WTC11 (cell line): Measurements from ENCODE around the gene FRMD4A. TPM values are rescaled to one million over a fixed set of nuclear protein-coding genes. Genes with fewer than 3 reads are reported as not detected.
A peak's percentile ranks its signal among the peaks of the same experiment; 100 is the strongest.

Experiments used
- ATAC-seq: fragments of 200-7000 bp; cut with Tn5 transposase; 2 replicates; pipeline ENCODE4 v1.10.0; 2021; ENCODE audit warnings: mild to moderate bottlenecking, moderate library complexity
- CTCF ChIA-PET: fragments of 300-600 bp; sonication (Branson Sonifier 250); formaldehyde crosslinking; loops from one replicate; lab custom pipeline; 2021; ENCODE audit warnings: antibody characterized with exemption; lab: Charles Lee
- POLR2A ChIA-PET: fragments of 350-600 bp; sonication (Branson Sonifier 250); formaldehyde crosslinking; loops from one replicate; lab custom pipeline; 2021; ENCODE audit warnings: antibody characterized with exemption; lab: Charles Lee
- DNase-seq: peaks from one replicate; pipeline ENCODE4 v3.0.0; 2021; ENCODE audit warnings: low spot score
- H3K27ac Mint-ChIP-seq: 2 replicates; pipeline ENCODE4 v1.8.0; 2021; ENCODE audit warnings: mixed read lengths
- H3K27me3 Mint-ChIP-seq: 2 replicates; pipeline ENCODE4 v1.8.0; 2021; ENCODE audit warnings: low read depth, mild to moderate bottlenecking, moderate library complexity, mixed read lengths
- H3K36me3 Mint-ChIP-seq: 2 replicates; pipeline ENCODE4 v1.8.0; 2021; ENCODE audit warnings: mixed read lengths
- H3K4me1 Mint-ChIP-seq: 2 replicates; pipeline ENCODE4 v1.8.0; 2022; ENCODE audit warnings: mixed read lengths
- H3K4me3 Mint-ChIP-seq: 2 replicates; pipeline ENCODE4 v1.8.0; 2021; ENCODE audit warnings: mild to moderate bottlenecking, moderate library complexity, mixed read lengths
- H3K9me3 Mint-ChIP-seq: 2 replicates; pipeline ENCODE4 v1.8.0; 2021; ENCODE audit warnings: mixed read lengths
- CREB1 ChIP-seq: sonication (generic); formaldehyde crosslinking; IDR thresholded peaks from 2 replicates; pipeline ENCODE4 v1.8.0; 2023; ENCODE audit warnings: mild to moderate bottlenecking, missing genetic modification reagents
- ELF4 ChIP-seq: sonication (generic); formaldehyde crosslinking; IDR thresholded peaks from 2 replicates; pipeline ENCODE4 v1.8.1; 2022; ENCODE audit warnings: low read depth, mild to moderate bottlenecking, moderate library complexity, missing genetic modification reagents
- ESRRA ChIP-seq: sonication (generic); formaldehyde crosslinking; IDR thresholded peaks from 2 replicates; pipeline ENCODE4 v1.8.1; 2022; ENCODE audit warnings: mild to moderate bottlenecking, missing genetic modification reagents, borderline replicate concordance
- GRHL2 ChIP-seq: fragments of 250-450 bp; sonication (Bioruptor Pico); IDR thresholded peaks from 2 replicates; pipeline ENCODE4 v1.8.0; 2022; ENCODE audit warnings: mild to moderate bottlenecking, moderate library complexity; ENCODE audit not compliant: insufficient replicate concordance, severe bottlenecking
- KAT7 ChIP-seq: sonication (generic); formaldehyde crosslinking; IDR thresholded peaks from 2 replicates; pipeline ENCODE4 v1.8.1; 2023; ENCODE audit warnings: missing genetic modification reagents, mild to moderate bottlenecking, borderline replicate concordance
- MLX ChIP-seq: sonication (generic); formaldehyde crosslinking; IDR thresholded peaks from 2 replicates; pipeline ENCODE4 v1.8.1; 2023; ENCODE audit warnings: mild to moderate bottlenecking, missing genetic modification reagents, moderate library complexity
- RELA ChIP-seq: sonication (generic); formaldehyde crosslinking; IDR thresholded peaks from 2 replicates; pipeline ENCODE4 v1.8.1; 2022; ENCODE audit warnings: missing genetic modification reagents, mild to moderate bottlenecking, borderline replicate concordance
- TEAD1 ChIP-seq: sonication (generic); formaldehyde crosslinking; IDR thresholded peaks from 2 replicates; pipeline ENCODE4 v1.8.0; 2022; ENCODE audit warnings: mild to moderate bottlenecking, missing genetic modification reagents
- TP53 ChIP-seq: sonication (generic); formaldehyde crosslinking; IDR thresholded peaks from 2 replicates; pipeline ENCODE4 v1.8.1; 2023; ENCODE audit warnings: mild to moderate bottlenecking, missing genetic modification reagents
- ZNF281 ChIP-seq: sonication (generic); formaldehyde crosslinking; IDR thresholded peaks from 2 replicates; pipeline ENCODE4 v1.8.0; 2023; ENCODE audit warnings: mild to moderate bottlenecking, missing genetic modification reagents
- total RNA-seq: library from RNA; stranded (reverse); gene quantifications from 3 replicates; pipeline ENCODE4 v1.2.3, GENCODE V29; 2021
- TF ChIP-seq, protein P1 (sequence below): sonication (generic); formaldehyde crosslinking; IDR thresholded peaks from 2 replicates; pipeline ENCODE4 v1.8.1; 2022; ENCODE audit warnings: mild to moderate bottlenecking, moderate library complexity, missing genetic modification reagents
- TF ChIP-seq, protein P2 (sequence below): fragments of 250-450 bp; sonication (Bioruptor Pico); IDR thresholded peaks from 2 replicates; pipeline ENCODE4 v1.9.0; 2021; ENCODE audit warnings: moderate library complexity, mild to moderate bottlenecking, inconsistent platforms, borderline replicate concordance
- TF ChIP-seq, protein P3 (sequence below): sonication (generic); formaldehyde crosslinking; IDR thresholded peaks from 2 replicates; pipeline ENCODE4 v1.8.0; 2022; ENCODE audit warnings: mild to moderate bottlenecking, missing genetic modification reagents
- TF ChIP-seq, protein P4 (sequence below): sonication (generic); formaldehyde crosslinking; IDR thresholded peaks from 2 replicates; pipeline ENCODE4 v1.8.1; 2023; ENCODE audit warnings: mild to moderate bottlenecking, missing genetic modification reagents

FRMD4A gene
- total RNA-seq, 1 experiment from 2014 or later, result 35.5 TPM

DNA sequence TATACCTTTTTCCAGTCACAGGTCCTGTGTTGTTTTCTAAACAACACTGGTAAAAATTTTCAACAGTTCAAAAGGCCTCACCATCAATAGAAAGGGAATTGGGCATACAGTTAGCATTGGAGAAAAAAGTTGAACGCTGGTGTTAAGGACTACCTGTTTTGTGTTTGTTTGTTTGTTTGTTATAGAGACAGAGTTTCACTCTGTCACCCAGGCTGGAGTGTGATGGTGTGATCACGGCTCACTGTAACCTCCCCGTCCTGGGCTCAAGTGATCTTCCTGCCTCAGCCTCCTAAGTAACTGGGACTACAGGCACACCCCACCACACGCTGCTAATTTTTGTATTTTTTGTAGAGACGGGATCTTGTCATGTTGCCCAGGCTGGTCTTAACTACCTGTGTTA, 437.9 kb downstream of the FRMD4A start:
- TF ChIP-seq GRHL2 (CRISPR knock-in tag) (no peak), ZNF281 (CRISPR knock-in tag) (no peak), MLX (CRISPR knock-in tag) (no peak), KAT7 (CRISPR knock-in tag) (no peak), ESRRA (CRISPR knock-in tag) (no peak), CREB1 (CRISPR knock-in tag) (no peak), TP53 (CRISPR knock-in tag) (no peak), ELF4 (CRISPR knock-in tag) (no peak), TEAD1 (CRISPR knock-in tag) (no peak)
- TF ChIP-seq, protein P1, sequence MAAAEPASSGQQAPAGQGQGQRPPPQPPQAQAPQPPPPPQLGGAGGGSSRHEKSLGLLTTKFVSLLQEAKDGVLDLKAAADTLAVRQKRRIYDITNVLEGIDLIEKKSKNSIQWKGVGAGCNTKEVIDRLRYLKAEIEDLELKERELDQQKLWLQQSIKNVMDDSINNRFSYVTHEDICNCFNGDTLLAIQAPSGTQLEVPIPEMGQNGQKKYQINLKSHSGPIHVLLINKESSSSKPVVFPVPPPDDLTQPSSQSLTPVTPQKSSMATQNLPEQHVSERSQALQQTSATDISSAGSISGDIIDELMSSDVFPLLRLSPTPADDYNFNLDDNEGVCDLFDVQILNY (CRISPR knock-in tag), result no peak
- TF ChIP-seq, protein P2, sequence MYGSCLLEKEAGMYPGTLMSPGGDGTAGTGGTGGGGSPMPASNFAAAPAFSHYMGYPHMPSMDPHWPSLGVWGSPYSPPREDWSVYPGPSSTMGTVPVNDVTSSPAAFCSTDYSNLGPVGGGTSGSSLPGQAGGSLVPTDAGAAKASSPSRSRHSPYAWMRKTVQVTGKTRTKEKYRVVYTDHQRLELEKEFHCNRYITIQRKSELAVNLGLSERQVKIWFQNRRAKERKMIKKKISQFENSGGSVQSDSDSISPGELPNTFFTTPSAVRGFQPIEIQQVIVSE, result no peak
- Mint-ChIP-seq H3K9me3 (peaks cover 6% of the 10 kb centered on the region), H3K27me3 (peaks cover 45% of the 10 kb centered on the region), H3K4me3 (peak overlapping the region; percentile 72), H3K36me3 (no peaks in the 10 kb centered on the region), H3K27ac (no peak overlapping the region), H3K4me1 (peaks cover 39% of the 10 kb centered on the region)
- no peak for DNase-seq
- ChIA-PET CTCF (interaction anchor here (0.6 to 2.7 kb wide), 2 partner anchors 12 to 498 kb away, joined by 4 to 10 read pairs; no protein-coding TSS in a partner anchor), POLR2A (interaction anchor here (0.6 to 0.7 kb wide), 2 partner anchors 10 to 15 kb away, joined by 3 to 4 read pairs; no protein-coding TSS in a partner anchor)
- no peak for ATAC-seq

DNA sequence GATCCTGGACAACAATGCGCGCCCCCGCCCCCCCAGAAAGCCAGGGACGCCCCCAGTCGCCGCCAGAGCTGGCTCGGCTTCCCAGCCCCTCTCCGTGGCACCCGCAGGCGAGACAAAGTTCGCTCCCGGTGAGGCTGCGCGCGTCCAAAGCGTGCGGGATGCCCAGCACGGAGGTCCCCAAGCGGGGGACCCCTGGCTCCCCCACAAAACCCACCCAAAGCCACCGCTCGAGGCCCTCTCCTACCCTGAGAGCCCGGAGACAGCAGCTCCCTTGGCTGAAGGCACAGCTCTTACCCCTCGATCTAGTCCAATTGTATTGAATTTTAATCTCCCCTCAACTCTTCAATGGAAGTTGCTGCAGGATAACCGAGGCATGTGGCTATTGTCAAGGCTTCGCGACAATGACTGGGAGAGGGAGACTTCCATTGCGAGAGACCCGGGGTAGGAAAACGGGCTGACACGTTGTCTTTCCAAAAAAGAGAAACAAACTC, 438.7 kb downstream of the FRMD4A start:
- H3K27me3 Mint-ChIP-seq, result peaks cover 45% of the 10 kb centered on the region
- H3K27ac Mint-ChIP-seq, result no peak overlapping the region
- CTCF ChIA-PET, result interaction anchor here (0.6 to 2.7 kb wide), 2 partner anchors 11 to 497 kb away, joined by 4 to 10 read pairs; no protein-coding TSS in a partner anchor
- peaks cover 39% of the 10 kb centered on the region for H3K4me1 Mint-ChIP-seq
- H3K9me3 Mint-ChIP-seq, result peaks cover 6% of the 10 kb centered on the region
- ATAC-seq (peak; percentile 22), DNase-seq (no peak)
- POLR2A ChIA-PET, result interaction anchor here (0.6 to 1.2 kb wide), 3 partner anchors 10 to 23 kb away, joined by 4 to 6 read pairs (median 4); no protein-coding TSS in a partner anchor
- TF ChIP-seq, protein P3, sequence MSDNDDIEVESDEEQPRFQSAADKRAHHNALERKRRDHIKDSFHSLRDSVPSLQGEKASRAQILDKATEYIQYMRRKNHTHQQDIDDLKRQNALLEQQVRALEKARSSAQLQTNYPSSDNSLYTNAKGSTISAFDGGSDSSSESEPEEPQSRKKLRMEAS (CRISPR knock-in tag), result peak; percentile 34; the same call in 1 of the 2 replicates
- TF ChIP-seq, protein P4, sequence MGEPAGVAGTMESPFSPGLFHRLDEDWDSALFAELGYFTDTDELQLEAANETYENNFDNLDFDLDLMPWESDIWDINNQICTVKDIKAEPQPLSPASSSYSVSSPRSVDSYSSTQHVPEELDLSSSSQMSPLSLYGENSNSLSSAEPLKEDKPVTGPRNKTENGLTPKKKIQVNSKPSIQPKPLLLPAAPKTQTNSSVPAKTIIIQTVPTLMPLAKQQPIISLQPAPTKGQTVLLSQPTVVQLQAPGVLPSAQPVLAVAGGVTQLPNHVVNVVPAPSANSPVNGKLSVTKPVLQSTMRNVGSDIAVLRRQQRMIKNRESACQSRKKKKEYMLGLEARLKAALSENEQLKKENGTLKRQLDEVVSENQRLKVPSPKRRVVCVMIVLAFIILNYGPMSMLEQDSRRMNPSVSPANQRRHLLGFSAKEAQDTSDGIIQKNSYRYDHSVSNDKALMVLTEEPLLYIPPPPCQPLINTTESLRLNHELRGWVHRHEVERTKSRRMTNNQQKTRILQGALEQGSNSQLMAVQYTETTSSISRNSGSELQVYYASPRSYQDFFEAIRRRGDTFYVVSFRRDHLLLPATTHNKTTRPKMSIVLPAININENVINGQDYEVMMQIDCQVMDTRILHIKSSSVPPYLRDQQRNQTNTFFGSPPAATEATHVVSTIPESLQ (CRISPR knock-in tag), result no peak
- TF ChIP-seq RELA, result 0 out of 2 replicates have a peak, but pooled peaks have one; percentile 43
- peak overlapping the region; percentile 72 for H3K4me3 Mint-ChIP-seq
- no peaks in the 10 kb centered on the region for H3K36me3 Mint-ChIP-seq
